Measurements from ENCODE around the gene PDZRN3. TPM values are rescaled to one million over a fixed set of nuclear protein-coding genes. Genes with fewer than 3 reads are reported as not detected.

PDZRN3 gene
- total RNA-seq, 2 experiments from 2014 or later: not detected

DNA sequence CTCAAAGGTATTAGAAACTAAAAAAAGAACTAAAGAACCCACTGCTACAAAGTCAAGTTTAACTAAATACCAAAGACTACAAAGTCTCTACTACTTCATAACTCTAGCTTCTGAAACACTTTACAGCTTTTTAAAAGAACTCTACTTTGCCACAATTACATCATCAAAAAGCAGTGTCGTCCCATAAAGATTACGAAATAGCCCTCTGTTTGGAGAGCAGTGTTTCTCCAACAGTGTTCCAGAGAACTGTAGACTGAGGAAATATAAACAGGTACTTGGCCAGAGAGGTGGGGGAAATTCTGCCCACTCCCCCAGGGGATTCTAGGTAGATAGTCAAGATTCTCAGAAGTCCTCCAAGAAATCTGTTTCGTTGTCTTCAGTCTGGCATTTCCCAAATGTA is 225.6 kb downstream of the PDZRN3 start:
- Mint-ChIP-seq H3K9me3 (no peaks in the 10 kb centered on the region), H3K27ac (no peak overlapping the region), H3K27me3 (no peaks in the 10 kb centered on the region), H3K4me3 (no peak overlapping the region), H3K36me3 (ENCODE audit: low read depth) (no peaks in the 10 kb centered on the region), H3K4me1 (ENCODE audit: low read depth) (no peaks in the 10 kb centered on the region)
- TF ChIP-seq, protein P1, sequence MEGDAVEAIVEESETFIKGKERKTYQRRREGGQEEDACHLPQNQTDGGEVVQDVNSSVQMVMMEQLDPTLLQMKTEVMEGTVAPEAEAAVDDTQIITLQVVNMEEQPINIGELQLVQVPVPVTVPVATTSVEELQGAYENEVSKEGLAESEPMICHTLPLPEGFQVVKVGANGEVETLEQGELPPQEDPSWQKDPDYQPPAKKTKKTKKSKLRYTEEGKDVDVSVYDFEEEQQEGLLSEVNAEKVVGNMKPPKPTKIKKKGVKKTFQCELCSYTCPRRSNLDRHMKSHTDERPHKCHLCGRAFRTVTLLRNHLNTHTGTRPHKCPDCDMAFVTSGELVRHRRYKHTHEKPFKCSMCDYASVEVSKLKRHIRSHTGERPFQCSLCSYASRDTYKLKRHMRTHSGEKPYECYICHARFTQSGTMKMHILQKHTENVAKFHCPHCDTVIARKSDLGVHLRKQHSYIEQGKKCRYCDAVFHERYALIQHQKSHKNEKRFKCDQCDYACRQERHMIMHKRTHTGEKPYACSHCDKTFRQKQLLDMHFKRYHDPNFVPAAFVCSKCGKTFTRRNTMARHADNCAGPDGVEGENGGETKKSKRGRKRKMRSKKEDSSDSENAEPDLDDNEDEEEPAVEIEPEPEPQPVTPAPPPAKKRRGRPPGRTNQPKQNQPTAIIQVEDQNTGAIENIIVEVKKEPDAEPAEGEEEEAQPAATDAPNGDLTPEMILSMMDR (IDR thresholded peaks at IDR 0.05): no peak
- intact Hi-C loops (cut with micrococcal nuclease): no loop called here
- POLR2A ChIA-PET: no interaction called here
- no peak for ATAC-seq
- CTCF ChIA-PET: no interaction called here
- DNase-seq: no peak

DNA sequence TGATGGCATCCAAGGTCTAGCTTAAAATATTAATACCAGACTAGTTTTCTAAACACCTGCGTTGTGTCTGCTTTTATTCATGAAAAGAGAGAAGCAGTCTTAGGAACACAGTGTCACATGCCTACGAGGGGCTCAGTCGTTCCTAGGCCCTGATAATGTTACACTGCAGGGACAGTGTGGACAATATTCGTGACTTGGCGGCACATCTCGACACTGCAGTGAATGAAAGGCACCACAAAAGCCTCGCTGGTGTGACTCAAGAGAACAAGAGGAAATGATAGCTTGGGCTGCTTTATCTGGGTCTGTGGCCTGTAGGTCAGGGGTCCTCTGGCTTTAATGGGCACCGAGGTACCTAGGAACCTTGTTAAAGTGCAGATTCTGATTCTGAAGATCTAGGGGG is 226.7 kb downstream of the PDZRN3 start:
- no peaks in the 10 kb centered on the region for H3K27me3 Mint-ChIP-seq
- POLR2A ChIA-PET: no interaction called here
- TF ChIP-seq, protein P1 (IDR thresholded peaks at IDR 0.05): no peak
- ATAC-seq: no peak
- no peaks in the 10 kb centered on the region for H3K9me3 Mint-ChIP-seq
- H3K4me3 Mint-ChIP-seq: no peak overlapping the region
- H3K36me3 Mint-ChIP-seq (ENCODE audit: low read depth): no peaks in the 10 kb centered on the region
- no peak overlapping the region for H3K27ac Mint-ChIP-seq
- DNase-seq: no peak
- intact Hi-C loops (cut with micrococcal nuclease): no loop called here
- CTCF ChIA-PET: no interaction called here
- no peaks in the 10 kb centered on the region for H3K4me1 Mint-ChIP-seq (ENCODE audit: low read depth)

DNA sequence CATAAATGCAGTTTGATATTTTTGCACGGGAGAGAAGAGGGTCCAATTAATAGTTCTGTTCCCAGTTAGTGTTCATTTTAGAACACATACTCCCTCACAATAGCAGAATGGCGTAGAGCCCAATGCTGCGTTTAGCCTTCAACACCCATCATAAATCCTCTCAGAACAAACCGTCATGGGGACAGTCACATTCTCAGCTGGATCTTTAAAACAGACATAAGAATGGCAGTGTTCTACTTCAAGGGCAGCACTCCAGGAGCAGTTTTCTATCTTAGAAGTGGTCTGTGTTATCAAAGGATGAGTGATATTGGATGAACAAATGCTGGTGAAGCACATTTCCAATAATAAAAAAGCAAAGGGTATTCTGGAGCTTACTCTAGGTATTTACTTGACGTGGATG is 230.5 kb downstream of the PDZRN3 start:
- Mint-ChIP-seq H3K4me3 (no peak overlapping the region), H3K9me3 (no peaks in the 10 kb centered on the region), H3K27ac (no peak overlapping the region), H3K27me3 (no peaks in the 10 kb centered on the region), H3K4me1 (ENCODE audit: low read depth) (no peaks in the 10 kb centered on the region), H3K36me3 (ENCODE audit: low read depth) (no peaks in the 10 kb centered on the region)
- ChIA-PET POLR2A (no interaction called here), CTCF (no interaction called here)
- intact Hi-C loops (cut with micrococcal nuclease): no loop called here
- TF ChIP-seq, protein P1 (IDR thresholded peaks at IDR 0.05): no peak
- DNase-seq: no peak
- ATAC-seq: no peak

DNA sequence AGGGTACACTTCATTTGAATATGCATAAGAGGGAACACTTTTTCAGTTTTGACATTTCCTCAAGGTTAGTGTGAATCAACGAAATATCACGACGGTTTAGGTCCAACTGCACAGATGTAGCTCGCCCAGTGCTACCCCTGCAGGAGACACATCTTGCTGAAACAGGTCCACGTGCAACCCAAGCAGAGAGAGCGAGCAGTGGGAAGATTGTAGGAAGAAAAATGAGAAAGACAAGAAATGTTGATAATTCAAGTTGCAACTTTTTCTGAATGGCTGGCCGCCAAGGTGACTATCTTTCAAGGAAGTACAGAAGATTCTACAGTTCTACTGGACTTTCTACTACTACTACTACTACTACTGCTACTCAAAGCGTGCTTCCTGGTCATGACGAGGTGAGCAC is 231.7 kb downstream of the PDZRN3 start:
- Mint-ChIP-seq H3K27me3 (no peaks in the 10 kb centered on the region), H3K4me1 (ENCODE audit: low read depth) (no peaks in the 10 kb centered on the region), H3K4me3 (no peak overlapping the region), H3K9me3 (no peaks in the 10 kb centered on the region), H3K27ac (no peak overlapping the region), H3K36me3 (ENCODE audit: low read depth) (no peaks in the 10 kb centered on the region)
- CTCF ChIA-PET: no interaction called here
- no peak for DNase-seq
- TF ChIP-seq, protein P1 (IDR thresholded peaks at IDR 0.05): no peak
- intact Hi-C loops (cut with micrococcal nuclease): no loop called here
- POLR2A ChIA-PET: no interaction called here
- ATAC-seq: no peak

DNA sequence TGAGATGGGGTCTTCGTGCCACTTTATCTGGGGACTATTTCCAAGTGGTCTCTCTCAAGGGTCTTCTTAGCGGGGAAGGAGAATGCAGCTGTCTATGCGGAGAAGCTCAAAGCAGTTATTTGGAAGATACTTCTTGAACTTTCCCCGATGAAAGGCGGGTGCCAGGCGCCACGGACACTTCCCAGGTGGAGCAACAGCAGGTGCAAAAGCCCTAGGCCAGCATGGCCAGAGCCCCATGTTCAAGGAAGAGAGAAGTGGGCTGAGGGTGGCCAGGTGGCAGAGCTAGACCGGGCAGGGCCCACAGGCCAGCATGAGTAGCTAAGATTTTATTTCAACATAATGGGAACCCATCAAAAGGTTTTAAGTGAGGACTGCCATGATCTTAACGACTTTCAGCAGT is 232.8 kb downstream of the PDZRN3 start:
- TF ChIP-seq, protein P1 (IDR thresholded peaks at IDR 0.05): no peak
- DNase-seq (no peak), ATAC-seq (no peak)
- Mint-ChIP-seq H3K27ac (no peak overlapping the region), H3K27me3 (no peaks in the 10 kb centered on the region), H3K4me3 (no peak overlapping the region), H3K9me3 (no peaks in the 10 kb centered on the region), H3K4me1 (ENCODE audit: low read depth) (no peaks in the 10 kb centered on the region), H3K36me3 (ENCODE audit: low read depth) (no peaks in the 10 kb centered on the region)
- POLR2A ChIA-PET: no interaction called here
- intact Hi-C loops (cut with micrococcal nuclease): no loop called here
- CTCF ChIA-PET: no interaction called here

All from activated CD8-positive, alpha-beta T cell treated with anti-CD3 and anti-CD28 coated beads for 36 hours (primary cell).